ENCODE measurements around the gene LURAP1L. TPM values are rescaled to one million over a fixed set of nuclear protein-coding genes. Genes with fewer than 3 reads are reported as not detected.

Gene LURAP1L
- total RNA-seq, 4 donors from 2014 or later, result 2.3 to 4.7 (median 3.2) TPM

DNA sequence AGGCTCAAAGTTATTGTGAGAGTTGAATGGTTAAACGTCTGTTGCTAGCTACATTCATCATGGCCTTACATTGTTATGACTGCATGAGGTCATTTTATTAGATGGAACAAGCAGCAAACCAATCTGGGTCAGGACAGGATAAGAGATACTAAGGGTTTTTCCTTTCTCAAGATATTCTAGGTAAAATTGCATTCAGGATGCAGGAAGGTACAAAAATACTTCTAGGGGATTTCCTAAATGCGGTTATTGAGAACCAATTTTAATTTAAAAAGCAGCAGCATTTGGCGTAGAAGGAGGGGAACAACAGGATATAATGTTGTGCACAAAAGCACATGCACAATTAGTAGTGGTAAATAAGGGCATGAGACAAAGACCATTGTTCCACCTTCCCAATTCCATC lies 39.2 kb upstream of the LURAP1L start:
- no peaks in the 10 kb centered on the region for H3K36me3 ChIP-seq
- no peak for DNase-seq
- no peaks in the 10 kb centered on the region for H3K4me1 ChIP-seq
- TF ChIP-seq POLR2A (IDR thresholded peaks at IDR 0.05), result no peak
- TF ChIP-seq, protein P1, sequence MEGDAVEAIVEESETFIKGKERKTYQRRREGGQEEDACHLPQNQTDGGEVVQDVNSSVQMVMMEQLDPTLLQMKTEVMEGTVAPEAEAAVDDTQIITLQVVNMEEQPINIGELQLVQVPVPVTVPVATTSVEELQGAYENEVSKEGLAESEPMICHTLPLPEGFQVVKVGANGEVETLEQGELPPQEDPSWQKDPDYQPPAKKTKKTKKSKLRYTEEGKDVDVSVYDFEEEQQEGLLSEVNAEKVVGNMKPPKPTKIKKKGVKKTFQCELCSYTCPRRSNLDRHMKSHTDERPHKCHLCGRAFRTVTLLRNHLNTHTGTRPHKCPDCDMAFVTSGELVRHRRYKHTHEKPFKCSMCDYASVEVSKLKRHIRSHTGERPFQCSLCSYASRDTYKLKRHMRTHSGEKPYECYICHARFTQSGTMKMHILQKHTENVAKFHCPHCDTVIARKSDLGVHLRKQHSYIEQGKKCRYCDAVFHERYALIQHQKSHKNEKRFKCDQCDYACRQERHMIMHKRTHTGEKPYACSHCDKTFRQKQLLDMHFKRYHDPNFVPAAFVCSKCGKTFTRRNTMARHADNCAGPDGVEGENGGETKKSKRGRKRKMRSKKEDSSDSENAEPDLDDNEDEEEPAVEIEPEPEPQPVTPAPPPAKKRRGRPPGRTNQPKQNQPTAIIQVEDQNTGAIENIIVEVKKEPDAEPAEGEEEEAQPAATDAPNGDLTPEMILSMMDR (IDR thresholded peaks at IDR 0.05), result no peak
- WGBS, 2 donors, result 65 to 73% methylated on average over 3 of the region's 3 CpGs
- no peak overlapping the region for H3K4me3 ChIP-seq (replicated peaks in 1 of 3)
- no peaks in the 10 kb centered on the region for H3K27me3 ChIP-seq
- H3K9me3 ChIP-seq, result no peaks in the 10 kb centered on the region
- no peak overlapping the region for H3K27ac ChIP-seq
- intact Hi-C loops (cut with DNase I), result no loop called here

GRCh38 chr9:12737871-12738270 lies 36.9 kb upstream of the LURAP1L start:
- H3K27me3 ChIP-seq, result no peaks in the 10 kb centered on the region
- TF ChIP-seq, protein P1 (IDR thresholded peaks at IDR 0.05), result no peak
- no peak for TF ChIP-seq POLR2A (IDR thresholded peaks at IDR 0.05)
- WGBS, 2 donors, result 0% methylated on average over 1 of the region's 1 CpG
- no peaks in the 10 kb centered on the region for H3K9me3 ChIP-seq
- no peak overlapping the region for H3K4me3 ChIP-seq (replicated peaks in 1 of 3)
- no peaks in the 10 kb centered on the region for H3K4me1 ChIP-seq
- DNase-seq, result no peak
- intact Hi-C loops (cut with DNase I), result no loop called here
- H3K36me3 ChIP-seq, result no peaks in the 10 kb centered on the region
- no peak overlapping the region for H3K27ac ChIP-seq

DNA sequence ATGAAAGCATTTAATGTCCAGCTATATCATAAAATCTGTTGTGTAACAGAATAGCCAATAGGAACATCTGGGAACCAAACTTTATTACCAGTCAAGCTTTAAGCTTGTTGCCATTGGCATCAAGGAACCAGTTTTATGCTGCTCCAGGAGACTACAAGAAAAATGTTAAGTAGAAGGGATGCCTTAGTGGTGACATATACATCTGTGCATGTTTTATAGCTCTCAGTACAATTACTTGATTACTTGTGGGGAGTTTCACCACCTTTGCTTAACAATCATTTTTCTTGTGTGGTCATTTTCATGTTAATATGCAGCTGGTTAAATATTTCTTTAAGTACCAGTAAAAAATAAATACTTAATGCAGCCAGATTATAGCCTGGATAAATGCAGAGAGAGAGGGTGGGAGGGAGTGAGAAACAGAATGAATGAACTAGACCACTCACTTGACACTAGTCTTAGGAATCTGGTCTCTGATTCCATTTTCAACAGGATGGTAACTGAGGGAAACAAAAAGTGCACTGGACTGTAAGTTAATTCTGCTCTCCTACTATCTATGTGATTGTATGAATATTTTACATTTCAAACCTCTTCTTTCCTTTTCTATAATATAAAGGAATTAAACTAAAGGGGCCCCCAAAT lies 35.7 kb upstream of the LURAP1L start:
- DNase-seq, result no peak
- intact Hi-C loops (cut with DNase I), result no loop called here
- no peaks in the 10 kb centered on the region for H3K36me3 ChIP-seq
- no peaks in the 10 kb centered on the region for H3K9me3 ChIP-seq
- H3K27ac ChIP-seq, result no peak overlapping the region
- H3K27me3 ChIP-seq, result no peaks in the 10 kb centered on the region
- TF ChIP-seq, protein P1 (IDR thresholded peaks at IDR 0.05), result no peak
- TF ChIP-seq POLR2A (IDR thresholded peaks at IDR 0.05), result no peak
- H3K4me3 ChIP-seq (replicated peaks in 1 of 3), result no peak overlapping the region
- no peaks in the 10 kb centered on the region for H3K4me1 ChIP-seq

- WGBS, 2 donors, result 65 to 88% methylated on average over 2 of the region's 2 CpGs
- no peaks in the 10 kb centered on the region for H3K36me3 ChIP-seq
- H3K27me3 ChIP-seq, result no peaks in the 10 kb centered on the region
- H3K4me3 ChIP-seq (replicated peaks in 1 of 3), result no peak overlapping the region
- DNase-seq, result no peak
- intact Hi-C loops (cut with DNase I), result no loop called here
- no peak for TF ChIP-seq POLR2A (IDR thresholded peaks at IDR 0.05)
- TF ChIP-seq, protein P1 (IDR thresholded peaks at IDR 0.05), result no peak
- H3K27ac ChIP-seq, result no peak overlapping the region
- no peaks in the 10 kb centered on the region for H3K9me3 ChIP-seq
- H3K4me1 ChIP-seq, result no peaks in the 10 kb centered on the region
Measured at GRCh38 chr9:12740845-12741244, 34.0 kb upstream of the LURAP1L start.

DNA sequence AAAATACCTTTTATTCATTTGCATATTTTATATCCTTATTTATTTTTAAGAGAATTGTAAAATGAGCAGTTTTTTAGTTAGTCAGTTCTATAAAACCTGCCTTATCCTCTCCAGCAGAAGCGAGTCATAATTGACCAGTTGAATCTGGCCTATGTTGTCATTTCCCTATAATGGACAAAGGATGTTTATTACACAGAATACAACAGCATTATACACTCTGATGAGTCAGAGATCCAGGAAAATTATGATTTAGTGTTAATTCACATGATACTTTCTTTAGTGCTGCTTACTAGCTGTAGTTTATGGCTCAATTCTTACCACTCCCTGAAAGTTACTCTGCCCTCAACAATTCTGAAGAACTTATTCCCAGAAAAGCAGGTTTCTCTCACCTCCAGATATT lies 26.8 kb upstream of the LURAP1L start:
- 88 to 90% methylated on average over 1 of the region's 1 CpG for WGBS, 2 donors
- Histone ChIP-seq H3K27ac (no peak overlapping the region), H3K27me3 (no peaks in the 10 kb centered on the region), H3K9me3 (no peaks in the 10 kb centered on the region), H3K4me1 (no peaks in the 10 kb centered on the region), H3K4me3 (replicated peaks in 1 of 3) (no peak overlapping the region), H3K36me3 (no peaks in the 10 kb centered on the region)
- DNase-seq, result no peak
- TF ChIP-seq, protein P1 (IDR thresholded peaks at IDR 0.05), result no peak
- no peak for TF ChIP-seq POLR2A (IDR thresholded peaks at IDR 0.05)
- intact Hi-C loops (cut with DNase I), result no loop called here

Measured in thyroid gland (tissue), 4 donors.